HCT116 (cell line): ENCODE data around the gene MAP2K5. TPM values are rescaled to one million over a fixed set of nuclear protein-coding genes. Genes with fewer than 3 reads are reported as not detected.

Source experiments
- ATAC-seq: fragments of 200-7000 bp; cut with Tn5 transposase; 2 replicates; pipeline ENCODE4 v1.9.1; 2020; ENCODE audit warnings: mild to moderate bottlenecking, moderate library complexity
- BruUV-seq: library from RNA; stranded (reverse); fragments of 400-500 nt; replicated peaks from 2 replicates; lab custom pipeline; 2021; lab: Mats Ljungman, UMichigan
- CTCF ChIA-PET: fragments of 300-600 bp; sonication (Branson Sonifier 250); formaldehyde crosslinking; loops from one replicate; lab custom pipeline; 2021; ENCODE audit warnings: antibody characterized with exemption; lab: Charles Lee
- POLR2A ChIA-PET: fragments of 300-600, 350-600 bp; sonication (Branson Sonifier 250); formaldehyde crosslinking; loops from one replicate; lab custom pipeline; 2021; ENCODE audit warnings: antibody characterized with exemption; lab: Charles Lee
- RAD21 ChIA-PET, 2 experiments: fragments of 300-600 bp; sonication (Branson Sonifier 250); formaldehyde crosslinking; loops; one replicate each; lab custom pipeline; 2023; ENCODE audit warnings: low total read pairs in 2 of 2; ENCODE audit not compliant: uncharacterized antibody in 2 of 2, unreplicated experiment in 2 of 2, low non-redundant PET in 1 of 2; lab: Charles Lee
- DNase-seq: peaks from one replicate; pipeline ENCODE4 v3.0.0-alpha.2; 2010; ENCODE audit warnings: low read depth, low spot score
- H2AFZ ChIP-seq: fragments of 200-600 bp; shearing (Covaris generic), sonication (generic); 2 replicates; pipeline ENCODE4 v1.6.1; 2017; ENCODE audit warnings: low read depth, mixed run types, mixed read lengths, antibody characterized with exemption, low read length; ENCODE audit not compliant: poor library complexity, severe bottlenecking
- H3K27ac ChIP-seq: 2 replicates; pipeline ENCODE4 v1.5.1; 2012; ENCODE audit warnings: low read depth, low read length
- H3K27me3 ChIP-seq: fragments of 200-600 bp; sonication (generic); 2 replicates; pipeline ENCODE4 v1.6.1; 2016; ENCODE audit warnings: mixed run types, low read length, mixed read lengths; ENCODE audit not compliant: insufficient read depth
- H3K36me3 ChIP-seq, 2 experiments: fragments of 200-500 bp in 1 of 2; fragments of 200-600 bp in 1 of 2; sonication (Bioruptor generic) in 1 of 2; sonication (generic) in 1 of 2; 2 replicates each; pipeline versions ENCODE4 v1.5.1 to v1.6.1; 2014 to 2016; ENCODE audit warnings: low read length in 2 of 2, inconsistent platforms in 1 of 2, mixed read lengths in 1 of 2, mixed run types in 1 of 2; ENCODE audit not compliant: insufficient read depth in 2 of 2, control insufficient read depth in 1 of 2
- H3K4me1 ChIP-seq, 2 experiments: fragments of 200-600 bp in 1 of 2; sonication (generic) in 1 of 2; 2 replicates each; pipeline versions ENCODE4 v1.5.1 to v1.6.1; 2012 to 2017; ENCODE audit warnings: low read length in 2 of 2, inconsistent platforms in 1 of 2, mild to moderate bottlenecking in 1 of 2, mixed read lengths in 1 of 2, mixed run types in 1 of 2, moderate library complexity in 1 of 2; ENCODE audit not compliant: insufficient read depth in 2 of 2, control insufficient read depth in 1 of 2
- H3K4me2 ChIP-seq: fragments of 200-600 bp; sonication (generic); 2 replicates; pipeline ENCODE4 v1.6.1; 2017; ENCODE audit warnings: mixed run types, low read length, mixed read lengths
- H3K4me3 ChIP-seq, 2 experiments: fragments of 200-600 bp in 1 of 2; sonication (generic) in 1 of 2; replicated peaks in 1 of 2; 2 replicates each; pipeline ENCODE4 v1.5.1; 2011 to 2016; ENCODE audit warnings: low read length in 2 of 2, control low read depth in 1 of 2, low read depth in 1 of 2, mild to moderate bottlenecking in 1 of 2, mixed read lengths in 1 of 2, mixed run types in 1 of 2
- H3K79me2 ChIP-seq: fragments of 200-600 bp; sonication (generic); 2 replicates; pipeline ENCODE4 v1.6.1; 2017; ENCODE audit warnings: mild to moderate bottlenecking, mixed run types, low read length, moderate library complexity, mixed read lengths; ENCODE audit not compliant: insufficient read depth
- H3K9ac ChIP-seq: fragments of 200-600 bp; sonication (generic); 2 replicates; pipeline ENCODE4 v1.6.1; 2016; ENCODE audit warnings: low read length, mixed read lengths
- H3K9me2 ChIP-seq: fragments of 200-600 bp; sonication (generic), shearing (Covaris generic); 2 replicates; pipeline ENCODE4 v1.6.1; 2017; ENCODE audit warnings: mixed run types, mild to moderate bottlenecking, moderate library complexity; ENCODE audit not compliant: insufficient read depth
- H3K9me3 ChIP-seq, 2 experiments: fragments of 200-500 bp in 1 of 2; fragments of 200-600 bp in 1 of 2; sonication (Bioruptor generic) in 1 of 2; sonication (generic) in 1 of 2; 2 replicates each; pipeline ENCODE4 v1.6.1; 2014 to 2017; ENCODE audit warnings: low read length in 2 of 2, mixed read lengths in 2 of 2, inconsistent platforms in 1 of 2, low read depth in 1 of 2, mild to moderate bottlenecking in 1 of 2, mixed run types in 1 of 2, moderate library complexity in 1 of 2; ENCODE audit not compliant: control insufficient read depth in 1 of 2, insufficient read depth in 1 of 2
- H4K20me1 ChIP-seq: fragments of 200-600 bp; sonication (generic), shearing (Covaris generic); 2 replicates; pipeline ENCODE4 v1.6.1; 2017; ENCODE audit warnings: mixed run types, mild to moderate bottlenecking, moderate library complexity; ENCODE audit not compliant: insufficient read depth
- ATF3 ChIP-seq: IDR thresholded peaks from 2 replicates; pipeline ENCODE4 v1.6.1; 2012
- CBX3 ChIP-seq: IDR thresholded peaks from 2 replicates; pipeline ENCODE4 v1.6.1; 2012; ENCODE audit warnings: low read depth
- EGR1 ChIP-seq: IDR thresholded peaks from 2 replicates; pipeline ENCODE4 v1.6.1; 2012; ENCODE audit warnings: low read depth
- ELF1 ChIP-seq: IDR thresholded peaks from 2 replicates; pipeline ENCODE4 v1.6.1; 2012; ENCODE audit warnings: low read depth, borderline replicate concordance
- FOSL1 ChIP-seq: IDR thresholded peaks from 2 replicates; pipeline ENCODE4 v1.6.1; 2012; ENCODE audit warnings: low read depth
- MAX ChIP-seq: IDR thresholded peaks from 2 replicates; pipeline ENCODE4 v1.6.1; 2012
- POLR2A ChIP-seq: IDR thresholded peaks from 2 replicates; pipeline ENCODE4 v1.7.0; 2011; ENCODE audit warnings: borderline replicate concordance; ENCODE audit not compliant: insufficient read depth, insufficient read length; ENCODE audit errors: extremely low read depth
- POLR2AphosphoS5 ChIP-seq: IDR thresholded peaks from 2 replicates; pipeline ENCODE4 v1.6.1; 2011; ENCODE audit warnings: mild to moderate bottlenecking, low read depth, low read length, moderate library complexity
- RAD21 ChIP-seq: IDR thresholded peaks from 2 replicates; pipeline ENCODE4 v1.6.1; 2012; ENCODE audit warnings: low read depth, mild to moderate bottlenecking
- REST ChIP-seq: IDR thresholded peaks from 2 replicates; pipeline ENCODE4 v1.6.1; 2012; ENCODE audit warnings: low read depth
- SIN3A ChIP-seq: IDR thresholded peaks from 2 replicates; pipeline ENCODE4 v1.6.1; 2012; ENCODE audit warnings: low read depth
- SP1 ChIP-seq: IDR thresholded peaks from 2 replicates; pipeline ENCODE4 v1.6.1; 2012; ENCODE audit warnings: low read depth
- SRF ChIP-seq: IDR thresholded peaks from 2 replicates; pipeline ENCODE4 v1.6.1; 2012; ENCODE audit warnings: low read depth
- TCF7L2 ChIP-seq: IDR thresholded peaks from 2 replicates; pipeline ENCODE4 v1.7.0; 2011; ENCODE audit warnings: borderline replicate concordance, inconsistent platforms; ENCODE audit not compliant: insufficient read depth, insufficient read length; ENCODE audit errors: extremely low read depth
- ZBTB33 ChIP-seq: IDR thresholded peaks from 2 replicates; pipeline ENCODE4 v1.6.1; 2011; ENCODE audit warnings: mild to moderate bottlenecking, low read length, moderate library complexity; ENCODE audit not compliant: insufficient replicate concordance; ENCODE audit errors: extremely low read depth
- ZFX ChIP-seq: fragments of 450-650 bp; IDR thresholded peaks from 2 replicates; pipeline ENCODE4 v1.6.1; 2017
- ZNF274 ChIP-seq: fragments of 200-500 bp; sonication (Bioruptor generic); IDR thresholded peaks from 2 replicates; pipeline ENCODE4 v1.6.1; 2014; ENCODE audit warnings: mild to moderate bottlenecking, low read depth, low read length, inconsistent platforms
- intact Hi-C: fragments of 100-400 bp; cut with micrococcal nuclease; formaldehyde crosslinking; loops from 2 replicates; pipeline ENCODE4 v1.10.0; 2022
- total RNA-seq: library from RNA; stranded (reverse); gene quantifications from one replicate; pipeline ENCODE4 v1.2.1, GENCODE V29; 2021; ENCODE audit not compliant: unreplicated experiment

MAP2K5 gene
- total RNA-seq, 1 experiment from 2014 or later = 15.6 TPM

GRCh38 chr15:67812241-67812644 lies 269.7 kb downstream of the MAP2K5 start (continued):
- no peak for TF ChIP-seq REST

GRCh38 chr15:67813104-67813634 lies 270.7 kb downstream of the MAP2K5 start:
- POLR2A ChIA-PET = no interaction called here
- TF ChIP-seq SRF = no peak
- no peak for TF ChIP-seq EGR1
- no peak for TF ChIP-seq ATF3
- TF ChIP-seq ELF1 = no peak
- no peak for TF ChIP-seq POLR2AphosphoS5
- no peak for TF ChIP-seq RAD21
- no peak for TF ChIP-seq ZNF274
- no peak for TF ChIP-seq ZFX
- no peak for TF ChIP-seq MAX
- TF ChIP-seq POLR2A = no peak
- TF ChIP-seq REST = no peak
- TF ChIP-seq FOSL1 = no peak
- no peak for TF ChIP-seq CBX3
- no peak for TF ChIP-seq SIN3A
- TF ChIP-seq TCF7L2 = no peak
- no peak for TF ChIP-seq SP1
- no peak for TF ChIP-seq ZBTB33

More at GRCh38 chr15:67813104-67813634, 270.7 kb downstream of the MAP2K5 start:
- H2AFZ ChIP-seq = no peak overlapping the region
- H3K4me1 ChIP-seq = no peaks in the 10 kb centered on the region
- H3K4me2 ChIP-seq = no peak overlapping the region
- H3K79me2 ChIP-seq = no peaks in the 10 kb centered on the region
- DNase-seq (no peak), ATAC-seq (no peak)
- no peak overlapping the region for H3K4me3 ChIP-seq
- intact Hi-C loops = no loop called here
- no peaks in the 10 kb centered on the region for H3K9me3 ChIP-seq
- H3K27me3 ChIP-seq = no peaks in the 10 kb centered on the region
- no peaks in the 10 kb centered on the region for H3K9me2 ChIP-seq
- ChIA-PET RAD21 (no interaction called here), CTCF (no interaction called here)
- H3K36me3 ChIP-seq = no peaks in the 10 kb centered on the region
- no peaks in the 10 kb centered on the region for H4K20me1 ChIP-seq
- H3K27ac ChIP-seq = no peak overlapping the region
- BruUV-seq = no TSS peak
- H3K9ac ChIP-seq = no peak overlapping the region
